Sigmoid colon (tissue), 7 donors: Measurements from ENCODE around the gene ATRNL1. TPM values are rescaled to one million over a fixed set of nuclear protein-coding genes. Genes with fewer than 3 reads are reported as not detected.

Source experiments
- DNase-seq: peaks from one replicate; pipeline ENCODE4 v3.0.0-alpha.2; 2019
- H3K27ac ChIP-seq, 4 donors: fragments of 200-600 bp; sonication (generic); one replicate each; pipeline ENCODE4 v1.5.1; 2016 to 2019; ENCODE audit warnings: mild to moderate bottlenecking in 1 of 4
- H3K27me3 ChIP-seq, 3 donors: fragments of 200-600 bp; sonication (generic); one replicate each; pipeline ENCODE4 v1.5.1; 2019; ENCODE audit warnings: mild to moderate bottlenecking in 1 of 3
- H3K36me3 ChIP-seq, 4 donors: fragments of 200-600 bp; sonication (generic); one replicate each; pipeline ENCODE4 v1.5.1; 2016 to 2019
- H3K4me1 ChIP-seq, 4 donors: fragments of 200-600 bp; sonication (generic); one replicate each; pipeline ENCODE4 v1.5.1; 2017 to 2019
- H3K4me3 ChIP-seq, 4 donors: fragments of 200-600 bp; sonication (generic); one replicate each; pipeline ENCODE4 v1.5.1; 2017 to 2019; ENCODE audit warnings: mild to moderate bottlenecking in 2 of 4, moderate library complexity in 1 of 4
- H3K9me3 ChIP-seq, 4 donors: fragments of 200-600 bp in 3 of 4; sonication (generic) in 3 of 4; one replicate each; pipeline versions ENCODE4 v1.5.1 to v1.6.1; 2013 to 2019
- EP300 ChIP-seq, 4 donors: sonication (generic); formaldehyde crosslinking; IDR thresholded peaks; one replicate each; pipeline ENCODE4 v1.6.1; 2017; ENCODE audit warnings: antibody characterized with exemption in 4 of 4
- POLR2A ChIP-seq, 2 donors: fragments of 450-650 bp; IDR thresholded peaks; one replicate each; pipeline ENCODE4 v1.6.1; 2016; ENCODE audit warnings: antibody characterized with exemption in 2 of 2, mild to moderate bottlenecking in 2 of 2, moderate library complexity in 2 of 2
- POLR2AphosphoS5 ChIP-seq, 4 donors: sonication (generic); formaldehyde crosslinking; IDR thresholded peaks; one replicate each; pipeline ENCODE4 v1.6.1; 2017; ENCODE audit warnings: antibody characterized with exemption in 4 of 4
- WGBS, 2 donors: extraction: QIAGEN DNeasy Blood & Tissue Kit; methylation state at CpG; one replicate each; pipeline ENCODE4 v1.1.7; 2013; 5-methylcytosine and 5-hydroxymethylcytosine counted together
- intact Hi-C: fragments of 100-400 bp; cut with DNase I; formaldehyde crosslinking; loops from one replicate; pipeline ENCODE4 v1.15.1; 2023
- polyA plus RNA-seq, 3 donors: library from polyadenylated mRNA; stranded (reverse); fragments of 200-250 nt; gene quantifications; one replicate each; pipeline ENCODE4 v1.2.3, GENCODE V29; 2013
- total RNA-seq, 4 donors: library from RNA; depleted of rRNA; stranded (reverse); fragments of >200 nt; gene quantifications; one replicate each; pipeline ENCODE4 v1.1.0, GENCODE V29; 2016
- TF ChIP-seq, protein P1 (sequence below), 4 experiments: fragments of 450-650 bp in 3 of 4; fragments of 200-600 bp in 1 of 4; IDR thresholded peaks; one replicate each; pipeline ENCODE4 v1.5.1; 2016 to 2019; ENCODE audit warnings: antibody characterized with exemption in 4 of 4, mild to moderate bottlenecking in 3 of 4, moderate library complexity in 2 of 4
- donor health status: healthy with polysubstance abuse.
- donor health status: Bipolar disorder and iron deficiency.
- donor health status: healthy.

The ATRNL1 gene
- total and polyA plus RNA-seq, 7 donors: 0.57 to 17.3 (median 6.9) TPM; not detected in 1

DNA sequence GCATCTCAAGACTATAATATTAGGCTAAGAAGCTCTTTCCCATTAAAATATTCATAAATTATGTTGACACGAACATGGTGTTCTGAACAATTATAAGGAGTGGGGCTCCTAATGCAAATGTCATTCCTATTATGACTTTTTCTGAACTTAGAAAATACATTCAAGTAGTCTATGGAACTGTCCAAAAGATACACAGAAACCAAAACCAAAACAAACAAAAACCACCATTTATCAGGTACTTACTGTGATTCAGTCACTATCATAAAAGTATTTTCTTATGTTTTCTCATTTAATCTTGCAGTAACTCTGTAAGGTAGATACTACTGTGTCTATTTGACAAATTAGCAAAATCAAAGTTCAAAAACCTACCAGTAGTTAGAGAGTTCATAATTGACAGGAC is 773.0 kb downstream of the ATRNL1 start:
- intact Hi-C loops: no loop called here
- TF ChIP-seq POLR2AphosphoS5 (IDR thresholded peaks at IDR 0.05) (no peak), POLR2A (IDR thresholded peaks at IDR 0.05) (no peak), EP300 (IDR thresholded peaks at IDR 0.05) (no peak)
- TF ChIP-seq, protein P1, sequence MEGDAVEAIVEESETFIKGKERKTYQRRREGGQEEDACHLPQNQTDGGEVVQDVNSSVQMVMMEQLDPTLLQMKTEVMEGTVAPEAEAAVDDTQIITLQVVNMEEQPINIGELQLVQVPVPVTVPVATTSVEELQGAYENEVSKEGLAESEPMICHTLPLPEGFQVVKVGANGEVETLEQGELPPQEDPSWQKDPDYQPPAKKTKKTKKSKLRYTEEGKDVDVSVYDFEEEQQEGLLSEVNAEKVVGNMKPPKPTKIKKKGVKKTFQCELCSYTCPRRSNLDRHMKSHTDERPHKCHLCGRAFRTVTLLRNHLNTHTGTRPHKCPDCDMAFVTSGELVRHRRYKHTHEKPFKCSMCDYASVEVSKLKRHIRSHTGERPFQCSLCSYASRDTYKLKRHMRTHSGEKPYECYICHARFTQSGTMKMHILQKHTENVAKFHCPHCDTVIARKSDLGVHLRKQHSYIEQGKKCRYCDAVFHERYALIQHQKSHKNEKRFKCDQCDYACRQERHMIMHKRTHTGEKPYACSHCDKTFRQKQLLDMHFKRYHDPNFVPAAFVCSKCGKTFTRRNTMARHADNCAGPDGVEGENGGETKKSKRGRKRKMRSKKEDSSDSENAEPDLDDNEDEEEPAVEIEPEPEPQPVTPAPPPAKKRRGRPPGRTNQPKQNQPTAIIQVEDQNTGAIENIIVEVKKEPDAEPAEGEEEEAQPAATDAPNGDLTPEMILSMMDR (IDR thresholded peaks at IDR 0.05): no peak
- no peaks in the 10 kb centered on the region for H3K36me3 ChIP-seq
- H3K9me3 ChIP-seq: no peaks in the 10 kb centered on the region
- DNase-seq: no peak
- WGBS, 2 donors: 87% methylated on average over 1 of the region's 1 CpG
- no peaks in the 10 kb centered on the region for H3K4me1 ChIP-seq
- no peak overlapping the region for H3K27ac ChIP-seq
- H3K27me3 ChIP-seq: no peaks in the 10 kb centered on the region
- no peak overlapping the region for H3K4me3 ChIP-seq

GRCh38 chr10:115866691-115867090 is 773.5 kb downstream of the ATRNL1 start:
- WGBS, 2 donors: 86 to 93% methylated on average over 4 of the region's 4 CpGs
- Histone ChIP-seq H3K9me3 (no peaks in the 10 kb centered on the region), H3K4me3 (no peak overlapping the region), H3K27ac (no peak overlapping the region), H3K27me3 (no peaks in the 10 kb centered on the region), H3K36me3 (no peaks in the 10 kb centered on the region), H3K4me1 (no peaks in the 10 kb centered on the region)
- intact Hi-C loops: no loop called here
- TF ChIP-seq, protein P1 (IDR thresholded peaks at IDR 0.05): no peak
- TF ChIP-seq POLR2A (IDR thresholded peaks at IDR 0.05) (no peak), EP300 (IDR thresholded peaks at IDR 0.05) (no peak), POLR2AphosphoS5 (IDR thresholded peaks at IDR 0.05) (no peak)
- no peak for DNase-seq

GRCh38 chr10:115867305-115867704 is 774.1 kb downstream of the ATRNL1 start:
- intact Hi-C loops: no loop called here
- Histone ChIP-seq H3K9me3 (no peaks in the 10 kb centered on the region), H3K27ac (no peak overlapping the region), H3K36me3 (no peaks in the 10 kb centered on the region), H3K4me1 (no peaks in the 10 kb centered on the region), H3K4me3 (no peak overlapping the region), H3K27me3 (no peaks in the 10 kb centered on the region)
- 52 to 65% methylated on average over 2 of the region's 2 CpGs for WGBS, 2 donors
- TF ChIP-seq POLR2A (IDR thresholded peaks at IDR 0.05) (no peak), EP300 (IDR thresholded peaks at IDR 0.05) (no peak), POLR2AphosphoS5 (IDR thresholded peaks at IDR 0.05) (no peak)
- TF ChIP-seq, protein P1 (IDR thresholded peaks at IDR 0.05): no peak
- DNase-seq: no peak

- Histone ChIP-seq H3K36me3 (no peaks in the 10 kb centered on the region), H3K9me3 (no peaks in the 10 kb centered on the region), H3K4me1 (no peaks in the 10 kb centered on the region), H3K27ac (no peak overlapping the region), H3K4me3 (no peak overlapping the region), H3K27me3 (no peaks in the 10 kb centered on the region)
- intact Hi-C loops: no loop called here
- no peak for TF ChIP-seq POLR2A (IDR thresholded peaks at IDR 0.05)
- TF ChIP-seq EP300 (IDR thresholded peaks at IDR 0.05): no peak
- no peak for TF ChIP-seq POLR2AphosphoS5 (IDR thresholded peaks at IDR 0.05)
- WGBS, 2 donors: 77 to 95% methylated on average over 1 of the region's 1 CpG
- DNase-seq: no peak
Measured at GRCh38 chr10:115871855-115872254, 778.7 kb downstream of the ATRNL1 start.

DNA sequence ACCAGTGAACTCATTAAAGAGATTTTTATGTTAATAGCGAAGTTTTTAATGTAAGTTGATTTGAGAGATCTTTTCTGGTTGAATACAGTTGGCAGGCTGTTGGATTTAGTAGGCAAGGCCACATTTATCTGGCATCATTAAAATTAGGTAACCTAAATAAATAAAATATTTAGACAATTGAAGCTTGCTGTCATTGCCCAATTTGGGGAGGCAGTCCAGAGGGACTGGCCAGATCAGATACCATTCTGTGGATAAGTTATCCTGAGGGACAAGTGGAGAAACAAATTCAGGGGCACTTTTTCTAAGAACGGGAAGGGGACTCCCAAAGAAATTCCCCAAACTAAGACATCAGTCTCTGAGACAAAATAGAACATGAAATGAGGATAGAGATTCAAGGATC is 782.0 kb downstream of the ATRNL1 start:
- DNase-seq: no peak
- 78 to 79% methylated on average over 2 of the region's 2 CpGs for WGBS, 2 donors
- intact Hi-C loops: no loop called here
- Histone ChIP-seq H3K27ac (no peak overlapping the region), H3K4me1 (no peaks in the 10 kb centered on the region), H3K36me3 (no peaks in the 10 kb centered on the region), H3K9me3 (no peaks in the 10 kb centered on the region), H3K27me3 (no peaks in the 10 kb centered on the region), H3K4me3 (no peak overlapping the region)
- TF ChIP-seq POLR2A (IDR thresholded peaks at IDR 0.05) (no peak), EP300 (IDR thresholded peaks at IDR 0.05) (no peak), POLR2AphosphoS5 (IDR thresholded peaks at IDR 0.05) (no peak)
- TF ChIP-seq, protein P1 (IDR thresholded peaks at IDR 0.05): no peak
